Esophagus (tissue), 2 donors: ENCODE measurements around the gene ECEL1. TPM values are rescaled to one million over a fixed set of nuclear protein-coding genes. Genes with fewer than 3 reads are reported as not detected.

Experiments used
- H3K27ac ChIP-seq, 2 donors: one replicate each; pipeline ENCODE4 v1.5.1; 2013; ENCODE audit warnings: low read depth in 2 of 2, mild to moderate bottlenecking in 2 of 2, inconsistent platforms in 1 of 2, low read length in 1 of 2, moderate library complexity in 1 of 2
- H3K27me3 ChIP-seq, 2 donors: one replicate each; pipeline ENCODE4 v1.6.1; 2013; ENCODE audit warnings: low read length in 2 of 2, control low read depth in 1 of 2, mild to moderate bottlenecking in 1 of 2; ENCODE audit not compliant: insufficient read depth in 2 of 2, control insufficient read depth in 1 of 2
- H3K36me3 ChIP-seq, 2 donors: one replicate each; pipeline ENCODE4 v1.6.1; 2013; ENCODE audit warnings: low read length in 1 of 2; ENCODE audit not compliant: control insufficient read depth in 2 of 2, insufficient read depth in 2 of 2
- H3K4me1 ChIP-seq, 2 donors: one replicate each; pipeline ENCODE4 v1.6.1; 2013; ENCODE audit warnings: low read length in 1 of 2; ENCODE audit not compliant: control insufficient read depth in 2 of 2, insufficient read depth in 2 of 2
- H3K4me3 ChIP-seq, 2 donors: one replicate each; pipeline ENCODE4 v1.5.1; 2013; ENCODE audit warnings: low read length in 2 of 2, mild to moderate bottlenecking in 2 of 2, low read depth in 1 of 2, moderate library complexity in 1 of 2
- H3K9me3 ChIP-seq, 2 donors: one replicate each; pipeline ENCODE4 v1.6.1; 2013; ENCODE audit warnings: mild to moderate bottlenecking in 2 of 2, low read depth in 1 of 2, low read length in 1 of 2, moderate library complexity in 1 of 2; ENCODE audit not compliant: control insufficient read depth in 2 of 2, insufficient read depth in 1 of 2
- WGBS, 2 donors: extraction: QIAGEN DNeasy Blood & Tissue Kit; methylation state at CpG; one replicate each; pipeline ENCODE4 v1.1.7; 2013; 5-methylcytosine and 5-hydroxymethylcytosine counted together
- polyA plus RNA-seq, 2 donors: library from polyadenylated mRNA; stranded (reverse); fragments of 200-250 nt; gene quantifications; one replicate each; pipeline ENCODE4 v1.2.3, GENCODE V29; 2013
- donor health status: healthy with polysubstance abuse.
- donor health status: Bipolar disorder and iron deficiency.

ECEL1 gene
- polyA plus RNA-seq, 2 donors: 0.31 TPM; not detected in 1

- Histone ChIP-seq H3K27ac (no peak overlapping the region), H3K9me3 (no peaks in the 10 kb centered on the region), H3K4me3 (no peak overlapping the region), H3K27me3 (no peaks in the 10 kb centered on the region), H3K4me1 (no peaks in the 10 kb centered on the region), H3K36me3 (no peaks in the 10 kb centered on the region)
- 71 to 72% methylated on average over 5 of the region's 5 CpGs for WGBS, 2 donors
Observed at GRCh38 chr2:232513353-232513752, 25.7 kb upstream of the ECEL1 start.

- H3K27me3 ChIP-seq: no peaks in the 10 kb centered on the region
- 73 to 83% methylated on average over 10 of the region's 10 CpGs for WGBS, 2 donors
Observed at GRCh38 chr2:232512602-232513001, 25.0 kb upstream of the ECEL1 start.

GRCh38 chr2:232511336-232511890 is 23.8 kb upstream of the ECEL1 start:
- H3K4me3 ChIP-seq: no peak overlapping the region
- no peaks in the 10 kb centered on the region for H3K9me3 ChIP-seq
- no peaks in the 10 kb centered on the region for H3K36me3 ChIP-seq
- no peak overlapping the region for H3K27ac ChIP-seq
- no peaks in the 10 kb centered on the region for H3K4me1 ChIP-seq
- WGBS, 2 donors: 47 to 56% methylated on average over 11 of the region's 11 CpGs
- H3K27me3 ChIP-seq: no peaks in the 10 kb centered on the region

More at GRCh38 chr2:232512602-232513001, 25.0 kb upstream of the ECEL1 start:
- Histone ChIP-seq H3K27ac (no peak overlapping the region), H3K36me3 (no peaks in the 10 kb centered on the region), H3K9me3 (no peaks in the 10 kb centered on the region), H3K4me1 (no peaks in the 10 kb centered on the region), H3K4me3 (no peak overlapping the region)

- H3K4me1 ChIP-seq: peaks cover 0 to 2% of the 10 kb centered on the region in 2 donors
- H3K36me3 ChIP-seq: no peaks in the 10 kb centered on the region
- H3K27ac ChIP-seq: no peak overlapping the region
- 83 to 84% methylated on average over 7 of the region's 7 CpGs for WGBS, 2 donors
- H3K9me3 ChIP-seq: no peaks in the 10 kb centered on the region
- no peak overlapping the region for H3K4me3 ChIP-seq
- H3K27me3 ChIP-seq: peaks cover 6 to 10% of the 10 kb centered on the region in 2 donors
Observed at GRCh38 chr2:232508251-232508650, 20.6 kb upstream of the ECEL1 start.

- Histone ChIP-seq H3K27me3 (peaks cover 7 to 12% of the 10 kb centered on the region in 2 donors), H3K4me3 (no peak overlapping the region), H3K4me1 (peaks cover 0 to 6% of the 10 kb centered on the region in 2 donors), H3K27ac (no peak overlapping the region), H3K9me3 (peaks cover 0 to 2% of the 10 kb centered on the region in 2 donors), H3K36me3 (no peaks in the 10 kb centered on the region)
- WGBS, 2 donors: 59 to 72% methylated on average over 4 of the region's 4 CpGs
Observed at GRCh38 chr2:232506709-232507108, 19.1 kb upstream of the ECEL1 start.

GRCh38 chr2:232505856-232506255 is 18.2 kb upstream of the ECEL1 start:
- 58 to 60% methylated on average over 10 of the region's 10 CpGs for WGBS, 2 donors
- peaks cover 0 to 6% of the 10 kb centered on the region in 2 donors for H3K4me1 ChIP-seq
- no peak overlapping the region for H3K4me3 ChIP-seq
- peaks cover 0 to 2% of the 10 kb centered on the region in 2 donors for H3K9me3 ChIP-seq
- H3K27me3 ChIP-seq: peaks cover 7 to 12% of the 10 kb centered on the region in 2 donors
- no peaks in the 10 kb centered on the region for H3K36me3 ChIP-seq
- no peak overlapping the region for H3K27ac ChIP-seq

- WGBS, 2 donors: 78 to 82% methylated on average over 2 of the region's 2 CpGs
- peaks cover 7 to 12% of the 10 kb centered on the region in 2 donors for H3K27me3 ChIP-seq
- H3K36me3 ChIP-seq: no peaks in the 10 kb centered on the region
- no peak overlapping the region for H3K27ac ChIP-seq
- peaks cover 0 to 2% of the 10 kb centered on the region in 2 donors for H3K9me3 ChIP-seq
- no peak overlapping the region for H3K4me3 ChIP-seq
- peaks cover 0 to 6% of the 10 kb centered on the region in 2 donors for H3K4me1 ChIP-seq
Observed at GRCh38 chr2:232504438-232504837, 16.8 kb upstream of the ECEL1 start.

GRCh38 chr2:232503809-232504323 is 16.2 kb upstream of the ECEL1 start:
- Histone ChIP-seq H3K27ac (no peak overlapping the region), H3K4me3 (peak overlapping the region in 1 of 2 donors; percentile 21), H3K36me3 (no peaks in the 10 kb centered on the region), H3K9me3 (peaks cover 0 to 2% of the 10 kb centered on the region in 2 donors), H3K27me3 (peaks cover 7 to 12% of the 10 kb centered on the region in 2 donors), H3K4me1 (peaks cover 0 to 6% of the 10 kb centered on the region in 2 donors)
- WGBS, 2 donors: 24 to 40% methylated on average over 16 of the region's 16 CpGs

- Histone ChIP-seq H3K4me3 (peak overlapping the region; percentile 21 to 34), H3K36me3 (no peaks in the 10 kb centered on the region), H3K27me3 (peaks cover 7 to 12% of the 10 kb centered on the region in 2 donors), H3K4me1 (peaks cover 0 to 6% of the 10 kb centered on the region in 2 donors), H3K9me3 (peaks cover 0 to 2% of the 10 kb centered on the region in 2 donors), H3K27ac (no peak overlapping the region)
- 1 to 2% methylated on average over 60 to 75 of the region's 75 CpGs for WGBS, 2 donors
Observed at GRCh38 chr2:232502911-232503808, 15.5 kb upstream of the ECEL1 start.
